ENCODE data around the gene NSUN3.

DNA sequence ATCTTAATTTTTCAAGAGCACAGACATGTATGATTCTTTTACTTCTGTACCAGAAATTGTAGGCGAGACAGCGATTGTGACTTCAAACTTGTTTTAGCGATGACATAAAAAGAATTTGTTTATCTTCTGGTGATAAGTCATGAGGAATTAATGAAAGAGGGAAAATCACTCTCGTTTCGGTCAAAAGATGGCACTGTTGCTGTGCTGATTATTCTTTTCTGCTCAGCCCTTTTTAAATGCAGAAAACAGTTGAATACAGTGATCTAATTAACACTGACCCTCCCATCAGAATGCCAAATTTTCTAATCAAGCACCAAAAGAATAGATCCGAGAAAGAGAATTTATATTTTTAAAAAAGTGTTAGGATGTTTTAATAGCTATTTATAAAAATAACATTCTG is 52.6 kb downstream of the NSUN3 start:
- TF ChIP-seq, protein P1, sequence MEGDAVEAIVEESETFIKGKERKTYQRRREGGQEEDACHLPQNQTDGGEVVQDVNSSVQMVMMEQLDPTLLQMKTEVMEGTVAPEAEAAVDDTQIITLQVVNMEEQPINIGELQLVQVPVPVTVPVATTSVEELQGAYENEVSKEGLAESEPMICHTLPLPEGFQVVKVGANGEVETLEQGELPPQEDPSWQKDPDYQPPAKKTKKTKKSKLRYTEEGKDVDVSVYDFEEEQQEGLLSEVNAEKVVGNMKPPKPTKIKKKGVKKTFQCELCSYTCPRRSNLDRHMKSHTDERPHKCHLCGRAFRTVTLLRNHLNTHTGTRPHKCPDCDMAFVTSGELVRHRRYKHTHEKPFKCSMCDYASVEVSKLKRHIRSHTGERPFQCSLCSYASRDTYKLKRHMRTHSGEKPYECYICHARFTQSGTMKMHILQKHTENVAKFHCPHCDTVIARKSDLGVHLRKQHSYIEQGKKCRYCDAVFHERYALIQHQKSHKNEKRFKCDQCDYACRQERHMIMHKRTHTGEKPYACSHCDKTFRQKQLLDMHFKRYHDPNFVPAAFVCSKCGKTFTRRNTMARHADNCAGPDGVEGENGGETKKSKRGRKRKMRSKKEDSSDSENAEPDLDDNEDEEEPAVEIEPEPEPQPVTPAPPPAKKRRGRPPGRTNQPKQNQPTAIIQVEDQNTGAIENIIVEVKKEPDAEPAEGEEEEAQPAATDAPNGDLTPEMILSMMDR (IDR thresholded peaks at IDR 0.05; ENCODE audit: extremely low read depth in 1 of 2, insufficient read depth in 1 of 2, low read depth in 1 of 2, low read length in 2 of 2) = no peak
- TF ChIP-seq POLR2A (IDR thresholded peaks at IDR 0.05; ENCODE audit: low read depth, low read length) = no peak
- no peak for TF ChIP-seq POLR2AphosphoS5 (IDR thresholded peaks at IDR 0.05; ENCODE audit: insufficient read depth, low read depth, low read length)
- TF ChIP-seq EZH2 (IDR thresholded peaks at IDR 0.05; ENCODE audit: borderline replicate concordance, low read depth, low read length, severe bottlenecking) = no peak
- no peak for TF ChIP-seq MYC (IDR thresholded peaks at IDR 0.05; ENCODE audit: low read depth, low read length)
- TF ChIP-seq MAX (IDR thresholded peaks at IDR 0.05; ENCODE audit: insufficient read depth, insufficient read length) = no peak

All from endothelial cell of umbilical vein (primary cell).